Measurements from ENCODE around the gene GASK1A. TPM values are rescaled to one million over a fixed set of nuclear protein-coding genes. Genes with fewer than 3 reads are reported as not detected.
A peak's percentile ranks its signal among the peaks of the same experiment; 100 is the strongest.

The GASK1A gene
- total RNA-seq, 3 donors from 2014 or later, result 10.1 to 22.6 (median 20.5) TPM

GRCh38 chr3:43106293-43106628 lies 127.2 kb downstream of the GASK1A start:
- H3K4me1 ChIP-seq, result peaks cover 0 to 4% of the 10 kb centered on the region in 2 donors
- no peaks in the 10 kb centered on the region for H3K27me3 ChIP-seq
- no peaks in the 10 kb centered on the region for H3K9me3 ChIP-seq
- no peaks in the 10 kb centered on the region for H3K36me3 ChIP-seq
- TF ChIP-seq POLR2A (IDR thresholded peaks at IDR 0.05) (no peak), POLR2AphosphoS5 (IDR thresholded peaks at IDR 0.05) (no peak), CTCF (IDR thresholded peaks at IDR 0.05) (no peak)
- peak overlapping the region; percentile 83 to 93 (median 86) for H3K4me3 ChIP-seq
- intact Hi-C loops (cut with DNase I; ENCODE audit: low total_unique reads), result no loop called here
- DNase-seq (ENCODE audit: low spot score in 2 of 2), result no peak
- H3K27ac ChIP-seq, result no peak overlapping the region

Other genes starting within 250 kb of the GASK1A start
- gene CCDC13, start 206.1 kb upstream of the GASK1A start, total RNA-seq, result 1 to 10 TPM; 2.3 to 2.9 (median 2.9) TPM
- gene HIGD1A, start 174.8 kb upstream of the GASK1A start, total RNA-seq, result 100 to 1,000 TPM; 131 to 185 (median 148) TPM
- gene ACKR2, start 169.9 kb upstream of the GASK1A start, total RNA-seq, result 10 to 100 TPM in 1 of 3 donors, 1 to 10 TPM in 2; 1.8 to 15.8 (median 6.9) TPM
- gene CYP8B1, start 103.4 kb upstream of the GASK1A start, total RNA-seq, result not detected
- gene ZNF662, start 73.2 kb upstream of the GASK1A start, total RNA-seq, result 10 to 100 TPM in 2 of 3 donors, 1 to 10 TPM in 1; 8.2 to 17.4 (median 13.8) TPM
- gene POMGNT2, start 126.8 kb downstream of the GASK1A start, total RNA-seq, result 10 to 100 TPM; 14.6 to 19.0 (median 18.4) TPM

Data from breast epithelium (tissue), 4 donors.